Ectodermal cell (in vitro differentiated cells): ENCODE data around the gene SCYL1.
"Not testable (repeated sequence)": the region's sequence is repeated elsewhere in the genome, so short reads cannot be mapped to it uniquely, and the experiment has no call there.

Experiments used
- H3K27ac ChIP-seq: 2 replicates; pipeline ENCODE4 v1.7.0; 2013; ENCODE audit warnings: mild to moderate bottlenecking, low read depth, low read length; ENCODE audit not compliant: insufficient read depth, poor library complexity, severe bottlenecking
- H3K27me3 ChIP-seq: 2 replicates; pipeline ENCODE4 v1.7.0; 2013; ENCODE audit warnings: mild to moderate bottlenecking, low read length; ENCODE audit not compliant: insufficient read depth, control insufficient read depth, poor library complexity, severe bottlenecking
- H3K36me3 ChIP-seq: one replicate; pipeline ENCODE4 v1.7.0; 2013; ENCODE audit warnings: low read length; ENCODE audit not compliant: control insufficient read depth, insufficient read depth
- H3K4me1 ChIP-seq: one replicate; pipeline ENCODE4 v1.7.0; 2013; ENCODE audit warnings: low read length; ENCODE audit not compliant: control insufficient read depth, insufficient read depth
- H3K4me3 ChIP-seq: 2 replicates; pipeline ENCODE4 v1.7.0; 2013; ENCODE audit warnings: low read depth, low read length, control low read depth; ENCODE audit not compliant: insufficient read depth
- H3K9me3 ChIP-seq: 2 replicates; pipeline ENCODE4 v1.7.0; 2013; ENCODE audit warnings: mild to moderate bottlenecking, low read length, moderate library complexity; ENCODE audit not compliant: control insufficient read depth
- WGBS, 2 experiments: methylation state at CpG; one replicate each; pipeline ENCODE4 v1.1.7; 2013; ENCODE audit warnings: missing lambda C conversion rate in 2 of 2; 5-methylcytosine and 5-hydroxymethylcytosine counted together

Gene SCYL1

DNA sequence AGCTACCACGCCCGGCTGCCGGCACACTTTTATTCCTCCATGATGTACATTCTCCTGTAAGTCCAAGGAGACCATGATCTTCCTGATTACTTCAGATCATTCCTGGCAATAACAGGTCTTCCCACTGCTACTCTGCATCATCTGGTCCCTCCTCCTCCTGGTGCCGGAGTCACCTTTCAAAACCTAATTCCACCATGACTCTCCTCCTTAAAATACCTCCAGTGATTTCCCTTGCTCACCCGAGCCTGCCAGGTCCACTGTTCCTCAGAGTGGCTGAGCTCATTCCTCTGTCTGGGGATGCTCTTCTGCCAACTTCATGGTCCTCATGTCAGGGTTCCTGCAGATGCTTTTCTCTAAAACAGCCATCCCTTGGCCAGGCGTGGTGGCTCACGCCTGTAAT is 37.1 kb downstream of the SCYL1 start:
- no peaks in the 10 kb centered on the region for H3K9me3 ChIP-seq
- no peak overlapping the region for H3K4me3 ChIP-seq
- no peak overlapping the region for H3K27ac ChIP-seq
- no peaks in the 10 kb centered on the region for H3K36me3 ChIP-seq
- WGBS, 2 experiments: 92 to 94% methylated on average over 7 of the region's 7 CpGs
- H3K4me1 ChIP-seq: peaks cover 30% of the 10 kb centered on the region
- peaks cover 15% of the 10 kb centered on the region for H3K27me3 ChIP-seq

DNA sequence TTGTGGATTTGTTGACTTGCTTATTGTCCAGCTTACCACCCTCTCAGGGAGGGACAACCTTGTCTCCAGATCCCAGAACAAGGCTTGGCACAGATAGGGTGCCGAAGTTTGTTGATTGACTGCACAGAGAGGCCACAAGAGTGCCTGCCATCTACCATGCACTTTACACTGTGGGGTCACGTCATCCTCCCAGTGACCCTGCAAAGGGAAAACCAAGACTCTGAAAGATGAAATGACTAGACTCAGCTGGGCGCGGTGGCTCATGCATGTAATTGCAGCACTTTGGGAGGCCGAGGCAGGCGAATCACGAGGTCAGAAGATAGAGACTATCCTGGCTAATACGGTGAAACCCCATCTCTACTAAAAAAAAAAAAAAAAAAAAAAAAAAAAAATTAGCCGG is 37.9 kb downstream of the SCYL1 start:
- Histone ChIP-seq H3K4me3 (no peak overlapping the region), H3K36me3 (no peaks in the 10 kb centered on the region), H3K4me1 (peaks cover 26% of the 10 kb centered on the region), H3K27ac (no peak overlapping the region), H3K27me3 (peaks cover 9% of the 10 kb centered on the region), H3K9me3 (no peaks in the 10 kb centered on the region)
- WGBS, 2 experiments: 86 to 90% methylated on average over 8 to 9 of the region's 9 CpGs

- Histone ChIP-seq H3K36me3 (no peaks in the 10 kb centered on the region), H3K27me3 (peaks cover 9% of the 10 kb centered on the region), H3K4me1 (peaks cover 26% of the 10 kb centered on the region), H3K27ac (no peak overlapping the region), H3K4me3 (no peak overlapping the region), H3K9me3 (no peaks in the 10 kb centered on the region)
- 92 to 93% methylated on average over 4 of the region's 4 CpGs for WGBS, 2 experiments
These were observed 38.7 kb downstream of the SCYL1 start for GRCh38 chr11:65563601-65564000.

DNA sequence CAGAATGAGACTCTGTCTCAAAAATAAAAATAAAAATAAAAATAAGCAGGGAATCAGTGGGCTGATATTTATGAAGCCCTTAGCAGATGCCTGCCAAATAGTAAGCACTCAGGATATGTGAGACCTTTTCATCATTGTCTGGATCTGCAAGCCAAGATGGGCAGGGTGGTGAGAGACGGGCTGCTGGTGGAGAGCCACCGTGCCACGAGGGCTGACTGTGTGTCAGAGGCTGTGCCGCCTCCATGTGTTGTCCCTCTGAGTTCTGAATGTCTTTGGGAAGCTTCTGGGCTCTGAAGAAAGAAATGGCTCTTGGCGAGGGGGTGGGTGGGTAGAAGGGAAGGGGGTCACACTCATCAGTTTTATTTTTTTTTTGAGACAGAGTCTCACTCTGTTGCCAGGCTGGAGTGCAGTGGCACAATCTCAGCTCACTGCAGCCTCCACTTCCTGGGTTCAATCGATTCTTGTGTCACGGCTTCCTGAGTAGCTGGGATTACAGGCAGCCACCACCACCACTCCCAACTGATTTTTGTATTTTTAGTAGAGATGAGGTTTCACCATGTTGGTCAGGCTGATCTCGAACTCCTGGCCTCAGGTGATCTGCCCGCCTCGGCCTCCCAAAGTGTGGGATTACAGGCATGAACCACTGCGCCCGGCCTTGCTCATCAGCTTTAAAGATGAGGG is 40.1 kb downstream of the SCYL1 start:
- not testable (repeated sequence) for H3K27ac ChIP-seq, H3K9me3 ChIP-seq, H3K36me3 ChIP-seq, H3K27me3 ChIP-seq, H3K4me3 ChIP-seq
- 89% methylated on average over 12 of the region's 12 CpGs for WGBS, 2 experiments
- peaks cover 20% of the 10 kb centered on the region for H3K4me1 ChIP-seq

DNA sequence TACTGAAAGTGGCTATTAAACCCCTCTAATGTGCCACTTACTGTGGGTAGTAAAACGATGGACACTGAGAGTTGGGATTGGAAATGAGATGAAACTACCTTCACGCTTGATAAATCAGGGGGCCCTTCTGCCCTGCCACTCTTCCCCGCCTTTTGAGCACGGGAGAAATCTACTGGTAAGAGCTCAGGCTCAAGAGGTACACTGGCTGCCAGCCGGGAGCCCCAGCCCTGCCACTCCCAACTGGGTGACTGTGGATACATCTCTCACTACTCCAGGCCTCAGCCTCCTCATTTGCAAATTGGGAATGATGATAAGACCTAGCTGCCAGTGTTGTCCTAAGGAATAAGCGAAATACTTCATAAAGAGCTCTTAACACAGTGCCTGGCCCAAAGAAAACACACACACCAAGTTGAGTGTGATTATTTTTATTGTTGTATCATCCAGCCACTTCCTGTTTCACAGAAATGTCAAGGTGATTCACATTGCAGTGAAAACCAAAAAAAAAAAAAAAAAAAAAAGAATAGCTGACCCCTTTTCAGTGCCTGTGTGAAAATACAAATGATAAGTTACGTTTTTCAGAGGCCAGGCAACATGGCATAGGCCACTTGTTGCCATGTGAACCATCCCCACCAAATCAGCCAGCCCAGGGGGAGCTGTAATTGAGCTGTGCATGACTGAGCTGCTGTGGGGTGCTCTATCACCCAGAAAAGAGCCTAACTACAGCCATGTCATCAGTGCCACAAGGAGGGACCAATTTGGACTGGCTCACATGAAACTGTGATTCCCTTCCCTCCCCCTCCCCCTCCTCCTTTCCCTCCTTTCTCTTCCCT is 41.0 kb downstream of the SCYL1 start:
- no peaks in the 10 kb centered on the region for H3K27me3 ChIP-seq
- no peak overlapping the region for H3K27ac ChIP-seq
- no peak overlapping the region for H3K4me3 ChIP-seq
- WGBS, 2 experiments: 89 to 95% methylated on average over 7 of the region's 7 CpGs
- peaks cover 13% of the 10 kb centered on the region for H3K4me1 ChIP-seq
- no peaks in the 10 kb centered on the region for H3K36me3 ChIP-seq
- H3K9me3 ChIP-seq: no peaks in the 10 kb centered on the region

- peak overlapping the region; percentile 65 for H3K27ac ChIP-seq
- H3K36me3 ChIP-seq: no peaks in the 10 kb centered on the region
- peaks cover 29% of the 10 kb centered on the region for H3K4me1 ChIP-seq
- H3K27me3 ChIP-seq: peaks cover 13% of the 10 kb centered on the region
- H3K9me3 ChIP-seq: no peaks in the 10 kb centered on the region
- WGBS, 2 experiments: 20 to 23% methylated on average over 28 of the region's 28 CpGs
- peak overlapping the region; percentile 82 for H3K4me3 ChIP-seq
These were observed 44.5 kb downstream of the SCYL1 start for GRCh38 chr11:65569164-65569972.

DNA sequence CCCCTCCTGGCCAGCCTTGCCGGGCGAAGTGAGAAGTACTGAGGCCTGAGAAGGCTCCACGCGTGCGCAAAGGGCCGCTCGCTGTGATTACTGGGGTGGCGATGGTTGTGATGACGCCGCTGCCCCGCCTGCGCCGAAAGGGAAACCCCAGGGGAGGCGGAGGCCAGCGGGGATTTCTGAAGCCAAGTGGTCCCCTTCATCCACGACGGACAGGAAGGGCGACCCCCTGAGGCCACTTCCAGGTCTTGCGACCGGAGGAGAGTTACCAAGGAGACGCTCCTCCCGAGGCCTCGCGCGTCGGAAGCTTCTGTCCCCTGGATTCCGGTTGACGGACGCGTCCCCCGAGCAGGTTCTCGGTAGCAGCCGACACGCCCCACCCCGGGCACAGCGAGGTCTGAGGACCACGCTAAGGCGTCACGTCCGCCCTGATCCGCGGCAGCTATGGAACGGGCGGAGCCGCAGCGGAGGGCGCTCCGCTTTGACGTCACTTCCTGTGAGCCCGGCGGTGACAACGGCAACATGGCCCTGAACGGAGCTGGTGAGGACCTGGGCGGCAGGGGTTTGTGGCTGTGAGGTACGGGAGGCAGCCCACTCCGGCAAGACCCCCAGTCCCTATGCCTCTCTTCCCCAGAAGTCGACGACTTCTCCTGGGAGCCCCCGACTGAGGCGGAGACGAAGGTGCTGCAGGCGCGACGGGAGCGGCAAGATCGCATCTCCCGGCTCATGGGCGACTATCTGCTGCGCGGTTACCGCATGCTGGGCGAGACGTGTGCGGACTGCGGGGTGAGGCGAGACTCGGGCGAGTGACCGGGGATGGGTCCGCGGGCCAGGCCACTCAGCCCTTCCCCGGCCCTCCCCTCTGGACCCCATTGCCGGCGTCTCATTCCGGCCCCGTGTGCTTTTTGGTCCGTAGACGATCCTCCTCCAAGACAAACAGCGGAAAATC is 45.4 kb downstream of the SCYL1 start, which contains the start of gene ZNRD2:
ZNRD2 (plus strand) TSS at position 505 of the 946 bp plus-strand sequence; CDS start at position 520, 15 bp downstream.
- no peaks in the 10 kb centered on the region for H3K9me3 ChIP-seq
- peak within 1 kb of the TSS; percentile 82 for H3K4me3 ChIP-seq
- WGBS, 2 experiments: 1% methylated on average over 89 of the region's 89 CpGs
- H3K36me3 ChIP-seq: no peaks in the 10 kb centered on the region
- H3K27ac ChIP-seq: peak within 1 kb of the TSS; percentile 65
- peaks cover 29% of the 10 kb centered on the region for H3K4me1 ChIP-seq
- peaks cover 22% of the 10 kb centered on the region for H3K27me3 ChIP-seq

DNA sequence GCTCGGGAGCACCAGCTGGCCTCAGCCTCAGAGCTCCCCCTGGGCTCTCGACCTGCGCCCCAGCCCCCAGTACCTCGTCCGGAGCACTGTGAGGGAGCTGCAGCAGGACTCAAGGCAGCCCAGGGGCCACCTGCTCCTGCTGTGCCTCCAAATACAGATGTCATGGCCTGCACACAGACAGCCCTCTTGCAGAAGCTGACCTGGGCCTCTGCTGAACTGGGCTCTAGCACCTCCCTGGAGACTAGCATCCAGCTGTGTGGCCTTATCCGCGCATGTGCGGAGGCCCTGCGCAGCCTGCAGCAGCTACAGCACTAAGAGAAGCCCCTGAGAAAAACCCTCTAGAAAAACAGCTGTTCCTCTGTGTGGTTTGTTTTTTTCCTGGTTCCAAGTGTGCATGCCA is 46.5 kb downstream of the SCYL1 start:
- Histone ChIP-seq H3K27ac (no peak overlapping the region), H3K4me1 (peaks cover 29% of the 10 kb centered on the region), H3K4me3 (peak overlapping the region; percentile 82), H3K27me3 (peaks cover 34% of the 10 kb centered on the region), H3K9me3 (no peaks in the 10 kb centered on the region), H3K36me3 (no peaks in the 10 kb centered on the region)
- 87 to 88% methylated on average over 9 of the region's 9 CpGs for whole genome bisulfite sequencing, 2 experiments

- whole genome bisulfite sequencing, 2 experiments: 4% methylated on average over 11 of the region's 11 CpGs
- Histone ChIP-seq H3K4me1 (peaks cover 29% of the 10 kb centered on the region), H3K27ac (no peak overlapping the region), H3K9me3 (no peaks in the 10 kb centered on the region), H3K4me3 (peak overlapping the region; percentile 52), H3K36me3 (no peaks in the 10 kb centered on the region), H3K27me3 (peaks cover 39% of the 10 kb centered on the region)
These were observed 47.1 kb downstream of the SCYL1 start for GRCh38 chr11:65571940-65572339.
